B cell (primary cell): ENCODE measurements around the gene NCEH1.

ENCODE experiments used
- EZH2 ChIP-seq: IDR thresholded peaks from 2 replicates; pipeline ENCODE4 v1.6.1; 2012; ENCODE audit warnings: borderline replicate concordance, low read depth, mild to moderate bottlenecking, moderate library complexity, low read length; ENCODE audit not compliant: insufficient read depth, poor library complexity, severe bottlenecking
- TF ChIP-seq, protein P1 (sequence below): fragments of 200-600 bp; IDR thresholded peaks from one replicate; pipeline ENCODE4 v1.8.0; 2022; ENCODE audit warnings: antibody characterized with exemption, mild to moderate bottlenecking

DNA sequence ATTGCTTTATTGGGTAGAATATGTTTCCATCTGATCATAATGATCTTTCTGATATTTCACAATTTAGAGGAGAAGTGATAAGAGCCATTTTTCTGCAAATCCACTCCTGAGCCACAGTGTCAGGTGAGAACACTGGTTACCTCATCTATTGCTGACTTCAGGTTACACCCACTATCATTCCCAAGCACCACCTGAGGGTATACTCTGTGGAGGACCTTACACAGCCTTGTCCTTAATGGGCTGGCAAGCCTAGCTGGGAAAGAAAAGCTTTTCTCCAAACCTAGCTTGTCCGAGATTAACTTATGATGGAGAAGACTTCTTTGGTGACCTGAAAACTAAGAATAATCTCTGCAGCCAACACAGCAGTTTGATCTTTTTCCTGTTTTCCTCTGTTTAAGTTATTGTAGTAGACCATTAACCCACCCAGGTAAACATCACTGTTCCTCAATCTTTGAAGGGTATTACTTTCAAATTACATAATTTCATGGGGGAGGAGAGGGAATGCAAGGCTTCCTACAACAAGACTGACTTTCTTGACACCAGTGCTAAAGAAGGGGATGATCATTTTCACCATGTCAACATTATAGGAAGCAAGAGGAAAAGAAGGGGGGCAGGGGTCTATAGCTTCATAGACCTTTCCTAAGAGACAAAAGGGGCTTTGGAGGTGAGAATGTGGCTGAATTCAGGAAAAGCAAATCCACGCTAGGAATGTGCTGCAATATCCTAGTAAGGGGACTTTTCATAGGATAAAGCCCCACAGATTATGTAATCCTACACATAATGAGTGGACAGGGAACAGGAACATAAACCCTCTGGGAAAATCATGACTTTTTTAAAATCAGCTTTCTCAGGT lies 1.7 kb downstream of the NCEH1 start:
- TF ChIP-seq, protein P1, sequence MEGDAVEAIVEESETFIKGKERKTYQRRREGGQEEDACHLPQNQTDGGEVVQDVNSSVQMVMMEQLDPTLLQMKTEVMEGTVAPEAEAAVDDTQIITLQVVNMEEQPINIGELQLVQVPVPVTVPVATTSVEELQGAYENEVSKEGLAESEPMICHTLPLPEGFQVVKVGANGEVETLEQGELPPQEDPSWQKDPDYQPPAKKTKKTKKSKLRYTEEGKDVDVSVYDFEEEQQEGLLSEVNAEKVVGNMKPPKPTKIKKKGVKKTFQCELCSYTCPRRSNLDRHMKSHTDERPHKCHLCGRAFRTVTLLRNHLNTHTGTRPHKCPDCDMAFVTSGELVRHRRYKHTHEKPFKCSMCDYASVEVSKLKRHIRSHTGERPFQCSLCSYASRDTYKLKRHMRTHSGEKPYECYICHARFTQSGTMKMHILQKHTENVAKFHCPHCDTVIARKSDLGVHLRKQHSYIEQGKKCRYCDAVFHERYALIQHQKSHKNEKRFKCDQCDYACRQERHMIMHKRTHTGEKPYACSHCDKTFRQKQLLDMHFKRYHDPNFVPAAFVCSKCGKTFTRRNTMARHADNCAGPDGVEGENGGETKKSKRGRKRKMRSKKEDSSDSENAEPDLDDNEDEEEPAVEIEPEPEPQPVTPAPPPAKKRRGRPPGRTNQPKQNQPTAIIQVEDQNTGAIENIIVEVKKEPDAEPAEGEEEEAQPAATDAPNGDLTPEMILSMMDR: no peak
- no peak for TF ChIP-seq EZH2
